HEK293T (cell line): ENCODE measurements around the gene CSNK2A2.

ENCODE experiments used
- CTCF ChIA-PET: fragments of 350-600 bp; formaldehyde crosslinking; extraction: SDS; loops from one replicate; lab custom pipeline; 2021; ENCODE audit warnings: antibody characterized with exemption, inconsistent platforms; lab: Yijun Ruan, JAX
- POLR2A ChIA-PET: fragments of 350-600 bp; formaldehyde crosslinking; extraction: SDS; loops from one replicate; lab custom pipeline; 2020; ENCODE audit warnings: antibody characterized with exemption, inconsistent platforms; lab: Yijun Ruan, JAX
- DNase-seq: peaks from one replicate; pipeline ENCODE4 v3.0.0; 2012; ENCODE audit warnings: mixed read lengths; ENCODE audit errors: extremely low spot score
- ARNT ChIP-seq: fragments of 450-650 bp; IDR thresholded peaks from 2 replicates; pipeline ENCODE4 v1.6.1; 2017; ENCODE audit warnings: mild to moderate bottlenecking
- BHLHE40 ChIP-seq: fragments of 450-650 bp; IDR thresholded peaks from 2 replicates; pipeline ENCODE4 v1.6.1; 2016; ENCODE audit warnings: mild to moderate bottlenecking, moderate library complexity, borderline replicate concordance
- CTBP1 ChIP-seq: fragments of 450-650 bp; IDR thresholded peaks from 2 replicates; pipeline ENCODE4 v1.6.1; 2016; ENCODE audit warnings: borderline replicate concordance
- ELF4 ChIP-seq: fragments of 450-650 bp; IDR thresholded peaks from 2 replicates; pipeline ENCODE4 v1.6.1; 2017; ENCODE audit warnings: antibody characterized with exemption
- FOXA1 ChIP-seq: fragments of 450-650 bp; IDR thresholded peaks from 2 replicates; pipeline ENCODE4 v1.6.1; 2016; ENCODE audit warnings: mild to moderate bottlenecking
- FOXK2 ChIP-seq: fragments of 450-650 bp; IDR thresholded peaks from 2 replicates; pipeline ENCODE4 v1.6.1; 2016; ENCODE audit warnings: mild to moderate bottlenecking
- FOXM1 ChIP-seq: fragments of 450-650 bp; IDR thresholded peaks from 2 replicates; pipeline ENCODE4 v1.6.1; 2017; ENCODE audit warnings: mild to moderate bottlenecking, borderline replicate concordance
- HDGF ChIP-seq: fragments of 450-650 bp; IDR thresholded peaks from 2 replicates; pipeline ENCODE4 v1.6.1; 2017; ENCODE audit warnings: antibody characterized with exemption, borderline replicate concordance
- L3MBTL2 ChIP-seq: fragments of 450-650 bp; conservative IDR thresholded peaks from 2 replicates; pipeline ENCODE4 v1.6.1; 2016; ENCODE audit warnings: mild to moderate bottlenecking
- LEF1 ChIP-seq: fragments of 450-650 bp; IDR thresholded peaks from 2 replicates; pipeline ENCODE4 v1.6.1; 2017; ENCODE audit warnings: mild to moderate bottlenecking, borderline replicate concordance
- NFRKB ChIP-seq: fragments of 450-650 bp; IDR thresholded peaks from 2 replicates; pipeline ENCODE4 v1.6.1; 2016; ENCODE audit warnings: mild to moderate bottlenecking, moderate library complexity
- PKNOX1 ChIP-seq: fragments of 450-650 bp; IDR thresholded peaks from 2 replicates; pipeline ENCODE4 v1.6.1; 2016
- SP1 ChIP-seq: fragments of 450-650 bp; IDR thresholded peaks from 2 replicates; pipeline ENCODE4 v1.6.1; 2017
- SUZ12 ChIP-seq: fragments of 450-650 bp; IDR thresholded peaks from 2 replicates; pipeline ENCODE4 v1.6.1; 2016; ENCODE audit warnings: mild to moderate bottlenecking
- TARDBP ChIP-seq: fragments of 450-650 bp; IDR thresholded peaks from 2 replicates; pipeline ENCODE4 v1.6.1; 2016
- ZNF384 ChIP-seq: fragments of 450-650 bp; IDR thresholded peaks from 2 replicates; pipeline ENCODE4 v1.6.1; 2016

The CSNK2A2 gene

GRCh38 chr16:58157951-58158540 is 39.9 kb downstream of the CSNK2A2 start:
- DNase-seq, result no peak
- TF ChIP-seq BHLHE40 (no peak), ZNF384 (no peak), FOXA1 (no peak), HDGF (no peak), FOXM1 (no peak), SUZ12 (no peak), TARDBP (no peak), SP1 (no peak), PKNOX1 (no peak), CTBP1 (no peak), L3MBTL2 (no peak), LEF1 (no peak), ELF4 (no peak), FOXK2 (no peak), NFRKB (no peak), ARNT (no peak)
- ChIA-PET CTCF (no interaction called here), POLR2A (no interaction called here)

DNA sequence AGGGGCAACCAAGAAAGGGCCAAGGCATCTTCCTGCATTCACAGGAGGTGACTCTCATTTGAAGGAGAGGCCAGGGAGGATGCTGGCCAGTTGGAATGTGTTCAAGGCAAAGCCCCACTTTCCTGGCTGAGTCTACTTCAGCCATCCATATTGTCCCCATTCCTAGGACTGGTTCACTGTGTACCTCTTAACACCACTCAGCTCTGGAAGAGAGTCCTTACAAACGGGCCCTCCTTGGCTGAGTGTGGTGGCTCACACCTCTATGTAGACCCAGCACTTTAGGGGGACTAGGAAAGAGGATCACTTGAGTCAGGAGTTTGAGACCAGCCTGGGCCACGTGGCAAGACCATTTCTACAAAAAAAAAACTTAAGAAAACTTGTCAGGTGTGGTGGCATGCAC is 40.7 kb downstream of the CSNK2A2 start:
- TF ChIP-seq NFRKB (no peak), SUZ12 (no peak), ZNF384 (no peak), TARDBP (no peak), L3MBTL2 (no peak), PKNOX1 (no peak), CTBP1 (no peak), ARNT (no peak), FOXA1 (no peak), SP1 (no peak), LEF1 (no peak), ELF4 (no peak), HDGF (no peak), BHLHE40 (no peak), FOXM1 (no peak), FOXK2 (no peak)
- ChIA-PET POLR2A (interaction anchor here (1.1 kb wide), 1 partner anchor 13 kb away, joined by 3 read pairs; no protein-coding TSS in a partner anchor), CTCF (no interaction called here)
- no peak for DNase-seq

DNA sequence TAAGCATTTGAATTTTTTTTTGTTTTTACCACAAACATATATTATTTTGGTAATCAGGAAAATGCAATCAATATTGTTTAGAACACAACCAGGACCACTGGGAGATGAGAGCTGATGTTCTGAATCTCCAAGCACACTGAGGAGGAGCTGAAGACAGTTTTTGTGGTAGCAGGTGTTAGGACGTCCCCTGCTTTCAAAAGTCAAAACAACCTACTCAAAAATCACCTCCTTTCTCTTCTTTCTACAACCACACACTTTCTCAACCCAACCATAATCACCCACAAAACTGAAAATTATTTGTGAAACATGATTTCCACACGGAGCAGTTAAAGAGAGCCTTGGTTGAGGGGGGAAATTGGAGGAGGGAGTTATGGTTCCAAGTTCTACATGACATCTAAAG is 42.1 kb downstream of the CSNK2A2 start:
- ChIA-PET CTCF (no interaction called here), POLR2A (no interaction called here)
- TF ChIP-seq PKNOX1 (no peak), ELF4 (no peak), FOXA1 (no peak), SP1 (no peak), FOXM1 (no peak), NFRKB (no peak), BHLHE40 (no peak), SUZ12 (no peak), FOXK2 (no peak), ARNT (no peak), ZNF384 (no peak), L3MBTL2 (no peak), LEF1 (no peak), CTBP1 (no peak), TARDBP (no peak), HDGF (no peak)
- no peak for DNase-seq

DNA sequence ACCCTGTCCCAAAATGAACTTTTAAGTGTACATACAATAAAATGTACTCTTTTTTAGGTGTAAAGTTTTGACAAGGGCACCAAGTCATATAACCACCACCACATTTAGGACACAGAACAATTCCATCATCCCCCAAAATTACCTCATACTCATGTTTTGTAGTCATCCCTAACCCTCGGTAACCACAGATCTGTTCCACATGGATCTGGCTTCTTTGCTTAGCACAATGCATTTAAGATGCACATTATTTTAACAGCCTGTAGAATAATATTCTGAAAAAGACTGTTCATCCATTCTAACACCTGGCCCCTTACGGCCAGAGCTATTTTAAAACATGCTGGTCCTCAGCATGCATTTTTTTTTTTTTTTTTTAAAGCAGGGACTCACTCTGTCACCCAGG is 43.6 kb downstream of the CSNK2A2 start:
- ChIA-PET CTCF (interaction anchor here (1.1 kb wide), 1 partner anchor 29 kb away, joined by 3 read pairs; no protein-coding TSS in a partner anchor), POLR2A (no interaction called here)
- no peak for TF ChIP-seq TARDBP
- TF ChIP-seq LEF1, result no peak
- no peak for TF ChIP-seq FOXA1
- TF ChIP-seq BHLHE40, result no peak
- no peak for TF ChIP-seq FOXM1
- no peak for TF ChIP-seq L3MBTL2
- no peak for TF ChIP-seq PKNOX1
- no peak for DNase-seq

GRCh38 chr16:58152246-58152868 is 45.5 kb downstream of the CSNK2A2 start:
- CTCF ChIA-PET, result no interaction called here
- POLR2A ChIA-PET, result no interaction called here

More at GRCh38 chr16:58152246-58152868, 45.5 kb downstream of the CSNK2A2 start:
- no peak for DNase-seq
- TF ChIP-seq L3MBTL2 (no peak), BHLHE40 (no peak), FOXA1 (no peak), FOXM1 (no peak), ARNT (no peak), TARDBP (no peak), SUZ12 (no peak), SP1 (no peak), FOXK2 (no peak), LEF1 (no peak), NFRKB (no peak), PKNOX1 (no peak), HDGF (no peak), ZNF384 (no peak), ELF4 (no peak), CTBP1 (no peak)
